SW 1271 (cell line): Measurements from ENCODE around the gene ODF2.
A peak's percentile ranks its signal among the peaks of the same experiment; 100 is the strongest.
"Not testable (repeated sequence)": the region's sequence is repeated elsewhere in the genome, so short reads cannot be mapped to it uniquely, and the experiment has no call there.

ENCODE experiments used
- DNase-seq, 2 experiments: peaks; one replicate each; lab custom pipeline; 2025; lab: John Stamatoyannopoulos, UW

The ODF2 gene

DNA sequence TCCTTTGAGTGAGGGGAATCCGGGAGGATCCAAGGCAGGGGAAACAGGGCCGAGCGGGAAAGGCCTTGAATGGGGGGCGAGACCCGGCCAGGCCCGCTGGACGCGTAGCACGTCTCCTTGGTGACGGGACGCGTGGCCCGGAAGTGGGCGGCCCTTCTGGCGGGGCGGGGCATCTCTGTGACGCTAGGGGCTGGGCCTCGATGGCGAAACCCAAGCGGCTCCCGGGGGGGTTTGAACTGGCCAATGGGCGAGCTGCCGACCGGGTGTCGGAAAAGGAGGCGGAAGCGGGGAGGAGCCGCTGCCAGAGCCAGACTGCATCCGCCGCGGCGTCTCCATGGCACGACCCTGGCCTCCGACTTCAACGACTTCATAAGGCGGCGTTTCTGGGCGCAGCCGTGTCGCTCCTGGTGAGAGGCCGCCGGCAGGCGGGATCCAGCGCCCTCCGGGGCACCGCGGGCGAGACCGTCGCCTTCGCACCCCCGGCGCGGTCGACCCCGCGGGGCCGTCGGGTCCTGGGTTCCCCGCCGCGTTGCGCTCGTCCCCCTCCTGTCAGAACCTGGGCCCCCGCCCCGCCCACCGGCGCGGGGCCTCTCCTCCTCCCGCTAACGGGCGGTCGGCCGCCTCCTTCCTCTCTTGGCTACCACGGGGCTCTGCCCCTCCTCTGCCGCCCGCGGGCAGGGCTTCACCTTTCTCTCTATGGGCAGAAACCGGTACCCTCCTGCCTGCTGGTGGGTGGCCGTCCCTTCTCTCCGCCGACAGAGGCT, at the start of gene ODF2:
ODF2 (plus strand) TSS at position 158 of the 764 bp plus-strand sequence; CDS start at position 244, 86 bp downstream.
- DNase-seq = peak; percentile 92 to 95

DNA sequence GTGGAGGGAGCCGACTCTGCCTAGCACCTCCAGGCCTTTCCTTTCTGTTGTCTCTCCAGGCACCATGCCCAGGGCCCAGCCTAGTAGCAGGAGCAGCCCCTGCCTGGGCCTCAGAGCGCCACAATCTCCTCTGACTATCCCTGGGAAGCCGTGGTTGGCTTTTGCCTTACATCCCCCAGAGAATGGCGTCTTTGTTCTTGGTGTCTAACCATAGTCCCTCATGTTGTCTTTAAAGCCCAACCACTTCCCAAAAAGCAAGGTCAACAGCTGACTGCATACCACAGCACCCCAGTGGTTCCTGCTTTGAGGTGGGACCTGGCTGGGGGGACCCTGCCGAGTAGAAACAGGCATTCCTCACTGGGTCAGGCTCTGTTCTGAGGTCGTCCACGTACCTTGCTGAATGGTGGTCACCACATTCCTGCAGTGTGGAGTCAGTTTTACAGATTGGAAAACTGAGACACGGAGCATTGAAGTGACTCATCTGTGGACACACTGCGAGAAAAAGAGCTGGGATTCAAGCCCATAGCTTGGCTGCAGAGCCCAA, 48.9 kb upstream of the ODF2 start:
- DNase-seq = no peak

DNA sequence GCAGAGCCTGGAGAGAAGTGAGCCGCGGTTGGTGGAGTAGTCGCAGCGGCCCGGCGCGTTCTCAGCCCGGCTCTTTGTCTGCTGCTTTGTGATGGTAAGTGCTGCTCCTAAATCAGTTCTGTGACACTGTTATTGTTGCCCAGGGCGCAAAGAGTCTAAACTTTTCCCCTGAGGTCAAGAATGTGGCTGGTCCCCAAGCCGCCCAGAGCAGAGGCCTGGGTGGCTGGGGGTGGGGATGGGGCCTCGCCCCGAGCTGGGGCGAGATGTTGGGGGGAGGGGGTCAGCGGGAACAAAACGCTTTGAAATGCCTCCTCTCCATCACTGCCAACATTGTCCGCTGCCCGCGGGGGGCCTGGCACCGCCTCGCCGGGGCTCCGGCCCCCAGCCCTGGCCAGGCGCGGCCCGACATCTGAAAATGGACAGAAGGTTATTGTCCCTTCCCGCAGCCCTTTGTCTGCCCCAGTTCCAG, 46.8 kb upstream of the ODF2 start:
- DNase-seq = no peak

DNA sequence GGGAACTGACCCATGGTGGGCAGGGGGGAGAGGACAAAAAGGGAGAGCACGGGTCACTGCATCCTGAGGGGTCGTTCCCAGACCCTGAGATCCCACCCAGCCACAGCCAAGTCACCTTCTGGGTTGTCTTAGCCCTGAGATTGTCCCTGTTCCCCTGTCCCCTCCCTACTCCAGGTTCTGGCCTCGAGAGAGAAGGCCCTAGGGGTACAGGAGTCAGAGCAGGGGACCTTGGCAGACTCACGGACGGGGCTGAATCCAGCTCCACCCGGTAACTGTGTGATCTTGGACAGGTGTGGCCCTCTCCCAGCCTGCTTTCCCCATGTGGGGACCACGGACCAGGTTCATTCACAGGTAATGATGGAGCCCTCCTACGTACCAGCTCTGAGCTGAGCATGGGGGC, 46.4 kb upstream of the ODF2 start:
- no peak for DNase-seq

DNA sequence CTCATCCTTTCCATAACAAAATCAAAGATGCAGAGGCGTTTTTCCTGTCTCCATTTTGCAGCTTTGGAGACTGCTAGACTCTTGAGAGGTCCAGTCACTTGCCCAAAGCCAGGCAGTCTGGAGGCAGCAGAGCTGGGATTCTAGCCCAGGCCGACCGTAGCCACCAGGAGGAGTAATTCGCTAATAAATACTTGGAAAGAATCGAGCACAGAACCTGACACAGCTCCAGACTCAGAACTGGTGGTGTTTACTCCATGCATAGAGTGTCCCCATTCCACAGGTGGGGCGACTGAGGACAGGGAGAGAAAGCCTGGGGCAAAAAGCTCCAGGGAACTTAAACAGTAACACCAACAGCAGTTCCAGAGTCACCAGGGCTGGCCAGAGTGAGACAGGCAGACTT, 45.8 kb upstream of the ODF2 start:
- DNase-seq = no peak

DNA sequence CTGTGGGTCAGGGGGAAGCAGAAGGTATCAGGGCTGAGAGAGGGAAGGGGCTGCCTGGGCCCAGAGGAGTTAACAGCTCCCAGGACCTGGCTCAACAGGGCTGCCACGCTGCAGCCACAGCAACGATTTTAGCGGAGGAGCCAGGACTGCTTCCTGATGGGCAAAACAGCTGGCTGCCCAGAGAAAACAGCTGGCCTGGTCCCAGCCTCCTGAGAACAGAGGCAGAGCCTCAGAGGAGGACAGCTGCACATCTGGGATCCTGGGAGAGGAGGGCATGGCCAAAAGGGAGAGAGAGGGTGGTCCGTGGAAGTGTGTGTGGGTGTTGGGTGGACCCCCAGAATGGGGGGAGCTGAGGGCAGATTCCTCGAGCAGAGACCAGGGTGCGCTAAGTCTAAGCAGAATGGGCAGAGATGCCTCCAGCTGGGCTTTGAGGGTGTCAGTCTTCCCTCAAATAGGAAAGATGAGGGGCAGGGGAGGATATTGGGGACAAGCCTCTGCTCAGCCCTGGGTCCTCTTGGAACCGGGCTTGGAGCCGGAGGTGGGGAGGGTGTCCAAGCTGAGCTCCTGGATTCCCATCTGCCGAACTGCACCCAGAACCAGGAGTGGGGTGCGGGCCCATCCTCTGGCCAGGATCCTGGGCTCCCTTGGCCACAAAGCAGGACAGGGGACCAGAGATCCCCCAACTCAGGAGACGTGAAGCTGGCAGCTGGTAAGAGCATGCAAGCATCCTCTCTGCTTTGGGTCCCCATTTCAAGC, 44.3 kb upstream of the ODF2 start:
- no peak for DNase-seq

DNA sequence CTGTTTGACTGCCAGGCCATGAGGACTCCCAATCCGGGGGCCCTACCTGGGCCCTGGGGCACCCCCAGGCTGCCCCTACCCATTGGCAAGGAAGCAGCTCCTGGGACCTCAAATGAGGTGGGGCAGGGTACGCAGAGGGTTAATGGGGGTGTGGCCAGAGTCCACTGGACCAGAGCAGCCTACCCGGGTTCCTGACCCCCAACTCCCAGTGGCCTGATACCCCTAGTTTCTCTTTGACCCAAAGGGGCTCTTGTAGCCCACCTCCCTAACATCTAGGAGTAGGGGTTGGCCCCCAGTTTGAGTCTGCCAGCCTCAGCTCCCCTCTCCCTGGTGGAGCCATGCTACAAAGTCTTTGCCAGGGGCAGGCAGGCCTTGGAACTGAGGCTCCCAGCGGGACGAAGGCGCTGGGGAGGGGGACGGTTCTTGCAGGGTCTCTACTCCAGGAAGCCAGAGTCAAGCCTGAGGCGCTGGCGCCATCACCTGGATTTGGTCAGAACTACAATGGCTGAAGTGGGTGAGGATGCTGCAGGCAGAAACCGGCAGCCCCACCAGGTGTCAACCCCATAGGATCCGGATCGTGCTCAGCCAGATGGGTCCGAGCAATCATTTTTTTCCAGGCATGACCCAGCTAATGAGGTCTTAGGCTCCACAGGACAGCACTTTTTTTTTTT, 43.6 kb upstream of the ODF2 start:
- DNase-seq = no peak

DNA sequence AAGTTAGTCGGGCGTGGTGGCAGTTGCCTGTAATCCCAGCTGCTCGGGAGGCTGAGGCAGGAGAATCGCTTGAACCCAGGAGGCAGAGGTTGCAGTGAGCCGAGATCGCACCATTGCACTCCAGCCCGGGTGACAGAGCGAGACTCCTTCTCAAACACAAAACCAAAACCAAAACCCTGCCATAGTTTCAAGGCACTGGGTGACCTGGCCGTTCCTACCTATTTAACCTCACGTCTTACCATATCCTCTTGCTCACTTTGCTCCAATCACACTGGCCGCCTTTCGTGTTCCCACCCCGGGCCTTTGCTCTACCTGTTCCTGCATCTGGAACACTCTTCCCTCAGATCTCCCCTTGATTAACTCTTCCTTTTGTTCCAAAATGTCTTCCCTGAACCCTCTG, 42.1 kb upstream of the ODF2 start:
- not testable (repeated sequence) for DNase-seq

DNA sequence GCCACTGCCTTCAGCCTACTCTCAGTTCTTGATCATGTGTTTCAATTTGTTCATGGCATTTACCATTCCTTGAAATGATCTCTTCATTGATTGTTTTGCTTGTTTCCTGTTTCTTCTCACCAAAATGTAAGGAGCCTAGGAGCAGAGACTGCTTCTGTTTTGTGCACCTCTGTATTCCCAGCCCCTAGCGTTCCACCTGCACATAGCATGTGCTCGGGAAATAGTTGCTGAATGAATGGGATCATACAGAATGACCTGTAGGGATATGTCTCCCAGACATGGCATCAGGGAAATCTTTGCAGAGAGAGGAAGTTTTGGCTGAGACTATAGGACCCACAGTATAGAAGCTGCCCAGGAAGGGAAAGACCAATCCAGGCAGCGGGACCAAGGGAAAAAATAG, 41.3 kb upstream of the ODF2 start:
- peak in 1 of 2 experiments; percentile 22 for DNase-seq

DNA sequence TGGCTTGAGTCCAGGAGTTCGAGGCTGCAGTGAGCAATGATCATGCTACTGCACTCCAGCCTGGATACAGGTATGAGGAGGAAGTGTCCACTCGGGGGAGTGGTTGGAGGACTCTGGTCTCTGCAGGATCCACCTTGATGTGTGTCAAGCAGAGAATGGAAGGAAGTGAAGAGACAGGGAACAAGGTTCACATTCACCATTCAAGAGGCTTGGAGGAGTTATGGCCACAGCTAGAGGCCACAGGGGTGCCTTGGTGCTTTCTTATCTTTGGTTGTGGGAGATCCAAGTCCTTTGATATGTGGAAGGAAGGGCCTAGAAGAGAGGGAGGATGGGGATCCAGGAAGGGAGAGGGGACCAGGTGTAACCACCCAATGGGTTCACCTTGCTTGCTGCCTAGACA, 40.5 kb upstream of the ODF2 start:
- DNase-seq = no peak

DNA sequence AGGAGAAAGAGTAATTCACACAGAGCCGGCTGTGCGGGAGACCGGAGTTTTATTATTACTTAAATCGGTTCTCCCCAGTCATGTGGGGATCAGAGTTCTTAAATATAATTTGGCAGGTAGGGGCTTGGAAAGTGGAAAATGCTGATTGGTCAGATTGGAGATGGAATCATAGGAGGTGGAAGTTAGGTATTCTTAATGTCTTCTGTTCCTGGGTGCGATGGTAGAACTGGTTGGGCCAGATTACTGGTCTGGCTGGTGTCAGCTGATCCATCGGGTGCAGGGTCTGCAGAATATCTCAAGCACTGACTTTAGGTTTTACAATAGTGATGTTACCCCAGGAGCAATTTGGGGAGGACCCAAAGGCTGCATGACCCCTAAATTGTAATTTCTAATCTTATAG, 39.8 kb upstream of the ODF2 start:
- no peak for DNase-seq

DNA sequence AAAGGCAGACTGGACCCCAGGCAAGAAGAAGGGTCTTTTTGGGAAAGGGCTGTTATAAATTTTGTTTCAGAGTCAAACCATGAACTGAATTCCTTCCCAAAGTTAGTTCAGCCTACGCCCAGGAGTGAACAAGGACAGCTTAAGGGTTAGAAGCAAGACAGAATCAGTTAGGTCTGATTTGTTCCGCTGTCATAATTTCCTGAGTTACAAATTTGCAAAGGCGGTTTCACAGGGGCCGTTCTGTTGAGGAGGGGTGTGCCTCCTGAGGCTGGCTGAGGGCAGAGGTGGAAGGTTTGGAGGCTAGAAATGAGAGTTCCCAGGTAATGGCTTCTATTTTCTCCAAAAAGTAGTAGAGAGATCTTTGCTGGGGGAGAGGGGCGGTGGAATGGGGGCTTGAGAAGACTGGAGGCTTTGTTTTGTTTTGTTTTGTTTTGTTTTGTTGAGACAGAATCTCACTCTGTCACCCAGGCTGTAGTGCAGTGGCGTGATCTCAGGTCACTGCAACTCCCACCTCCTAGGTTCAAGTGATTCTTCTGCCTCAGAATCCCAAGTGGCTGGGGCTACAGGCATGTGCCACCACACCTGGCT, 39.3 kb upstream of the ODF2 start:
- no peak for DNase-seq

DNA sequence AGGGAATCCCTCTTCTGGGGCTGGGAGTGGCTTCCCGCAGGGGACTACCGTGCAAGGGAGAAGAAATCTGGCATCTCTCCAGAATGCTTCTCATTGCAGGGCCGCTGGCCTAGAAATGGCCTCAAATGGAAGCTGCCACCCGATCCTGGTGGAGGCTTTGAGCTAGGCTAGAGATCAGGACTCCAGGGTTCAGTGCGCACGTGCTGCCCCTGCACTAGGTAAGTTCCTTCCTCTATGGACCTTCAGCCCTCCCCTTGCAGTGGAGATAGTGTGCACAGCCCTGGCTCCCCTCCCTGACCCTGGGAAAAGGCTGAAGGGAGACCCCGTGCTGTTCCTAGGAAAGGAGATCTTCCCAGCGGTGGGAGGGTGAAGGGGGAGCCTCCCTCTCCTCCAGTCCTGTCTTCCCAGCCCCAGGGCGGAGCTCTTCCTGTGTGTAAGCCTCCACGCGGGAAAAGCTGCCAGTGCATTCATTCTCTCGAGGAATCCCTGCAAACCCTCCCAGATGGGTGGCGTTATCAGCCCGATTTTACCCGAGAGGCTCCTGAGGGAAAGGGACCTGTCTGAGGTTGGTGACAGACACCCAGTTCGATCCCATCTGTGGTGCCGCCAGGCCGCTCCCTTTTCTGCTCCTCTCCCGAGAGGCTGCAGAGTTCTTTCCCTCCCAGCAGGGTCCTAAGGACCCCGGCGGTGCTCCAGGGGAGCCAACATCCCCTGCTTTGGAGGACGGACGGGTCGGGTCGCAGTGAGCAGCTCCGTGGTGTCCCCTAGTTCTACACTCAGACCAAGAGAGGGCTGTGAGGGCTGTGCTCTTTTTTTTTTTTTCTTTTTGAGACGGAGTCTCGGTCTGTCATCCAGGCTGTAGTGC, 36.5 kb upstream of the ODF2 start:
- no peak for DNase-seq

DNA sequence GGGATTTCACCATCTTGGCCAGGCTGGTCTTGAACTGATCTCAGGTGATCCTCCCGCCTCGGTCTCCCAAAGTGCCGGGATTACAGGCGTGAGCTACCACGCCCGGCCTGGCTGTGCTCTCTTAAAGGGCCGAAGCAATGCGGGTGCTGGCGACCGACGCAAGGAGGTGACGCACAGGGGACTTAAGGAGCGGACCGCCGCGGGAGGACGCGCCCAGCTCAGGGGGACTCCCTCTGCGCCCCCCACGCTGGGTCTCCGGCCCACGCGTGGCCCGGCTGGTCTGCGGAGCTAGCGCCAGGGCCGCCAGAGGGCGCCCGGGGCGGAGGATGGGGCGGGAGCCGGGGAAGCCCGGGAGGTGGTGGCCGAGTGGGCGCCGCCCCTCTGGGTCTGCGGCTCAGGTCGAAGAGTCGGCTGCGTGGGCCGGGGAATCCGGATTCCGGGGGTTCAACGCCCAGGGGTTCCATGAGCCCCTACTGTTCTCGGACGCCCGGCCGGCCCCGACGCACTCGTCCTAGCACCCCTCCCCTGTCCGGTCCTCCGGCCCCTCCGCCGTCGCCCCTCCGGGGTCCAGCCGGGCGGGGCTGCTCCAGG, 35.7 kb upstream of the ODF2 start:
- DNase-seq = peak; percentile 43 to 46

DNA sequence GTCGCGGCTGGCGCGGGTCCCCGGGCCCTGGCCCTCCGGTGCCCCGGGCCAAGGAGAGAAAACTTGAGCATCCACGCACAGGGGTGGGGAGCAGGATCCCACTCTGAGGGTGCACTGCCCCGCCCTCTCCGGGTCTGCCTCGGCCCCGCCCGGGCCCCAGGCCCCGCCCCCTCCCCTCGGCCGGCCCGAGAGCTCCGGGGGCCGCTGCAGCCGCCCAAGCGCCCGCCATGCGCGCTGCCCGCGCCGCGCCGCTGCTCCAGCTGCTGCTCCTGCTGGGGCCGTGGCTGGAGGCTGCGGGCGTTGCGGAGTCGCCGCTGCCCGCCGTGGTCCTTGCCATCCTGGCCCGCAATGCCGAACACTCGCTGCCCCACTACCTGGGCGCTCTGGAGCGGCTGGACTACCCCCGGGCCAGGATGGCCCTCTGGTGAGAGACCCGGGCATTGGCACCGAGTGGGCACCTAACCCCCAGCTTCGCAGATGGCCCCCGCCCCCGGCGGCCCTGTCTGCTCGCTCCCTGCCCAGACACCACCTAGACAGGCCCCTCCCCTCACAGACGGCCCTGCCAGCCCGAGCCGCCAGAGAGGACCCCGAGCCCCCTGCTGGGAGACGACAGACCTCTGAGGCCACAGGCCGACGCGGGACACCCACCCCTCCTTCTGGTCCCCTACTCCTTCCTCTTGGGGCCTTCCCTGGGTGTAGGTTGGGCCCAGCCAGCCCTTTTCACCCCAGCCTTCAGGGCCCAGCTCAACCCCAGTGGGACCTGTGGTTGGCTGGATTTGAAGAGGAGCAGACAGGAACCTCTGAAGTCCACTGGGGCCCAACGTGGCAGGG, 34.9 kb upstream of the ODF2 start, which contains the start of gene CERCAM:
CERCAM (plus strand) TSS at position 207 of the 831 bp plus-strand sequence; CDS start at position 228, 21 bp downstream.
- peak; percentile 41 to 65 for DNase-seq

DNA sequence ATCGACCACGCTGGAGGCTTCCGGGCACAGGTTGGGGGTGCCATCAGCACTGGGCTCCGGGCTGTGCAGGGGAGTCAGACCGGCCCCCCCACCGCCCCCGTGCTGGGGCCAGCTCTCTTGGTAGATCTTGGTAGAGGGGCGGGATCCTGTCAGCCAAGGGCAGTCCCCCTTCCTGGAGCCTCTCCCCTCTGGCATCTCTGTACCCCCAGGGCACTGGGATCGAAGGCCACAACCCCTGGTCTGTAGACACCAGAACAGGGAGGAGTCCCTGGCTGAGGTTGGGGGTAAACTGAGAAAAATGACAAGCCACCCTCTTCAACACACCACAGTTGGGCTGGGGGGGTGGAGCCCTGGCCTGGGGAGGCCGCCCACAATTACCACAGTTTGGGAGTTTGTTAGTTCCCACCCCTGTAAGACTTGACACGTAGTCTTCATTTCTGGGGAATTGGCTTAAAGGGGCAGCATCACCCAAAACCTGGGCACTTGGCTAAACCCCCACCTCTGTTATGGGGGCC, 34.3 kb upstream of the ODF2 start:
- peak in 1 of 2 experiments; percentile 44 for DNase-seq

DNA sequence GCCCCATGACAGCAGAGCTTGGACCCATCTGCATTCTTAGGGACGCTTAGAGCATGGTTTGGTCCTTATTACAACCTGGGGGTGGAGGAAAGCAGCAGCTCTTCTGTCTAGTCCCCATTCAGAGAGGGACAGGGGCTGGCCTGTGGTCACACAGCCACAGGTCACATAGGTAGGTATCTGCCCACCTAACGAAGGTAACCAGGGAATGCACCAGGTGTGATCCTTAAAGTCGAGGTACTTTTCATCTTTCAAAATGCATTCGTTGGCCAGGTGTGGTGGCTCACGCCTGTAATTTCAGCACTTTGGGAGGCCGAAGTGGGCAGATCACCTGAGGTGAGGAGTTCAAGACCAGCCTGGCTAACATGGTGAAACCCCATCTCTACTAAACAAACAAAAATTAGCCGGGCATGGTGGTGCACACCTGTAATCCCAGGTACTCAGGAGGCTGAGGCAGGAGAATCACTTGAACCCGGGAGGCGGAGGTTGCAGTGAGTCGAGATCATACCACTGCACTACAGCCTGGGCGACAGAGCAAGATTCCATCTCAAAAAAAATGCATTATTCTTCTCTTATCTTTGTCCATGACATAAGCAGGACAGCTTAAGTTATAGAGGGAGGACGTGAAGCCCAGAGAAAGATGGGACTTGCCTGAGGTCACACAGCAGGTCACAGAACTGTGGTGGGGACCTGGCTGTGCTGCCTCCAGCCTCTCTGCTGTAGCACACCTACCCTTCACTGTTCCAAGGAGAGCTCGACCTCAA, 33.6 kb upstream of the ODF2 start:
- DNase-seq = not testable (repeated sequence)

DNA sequence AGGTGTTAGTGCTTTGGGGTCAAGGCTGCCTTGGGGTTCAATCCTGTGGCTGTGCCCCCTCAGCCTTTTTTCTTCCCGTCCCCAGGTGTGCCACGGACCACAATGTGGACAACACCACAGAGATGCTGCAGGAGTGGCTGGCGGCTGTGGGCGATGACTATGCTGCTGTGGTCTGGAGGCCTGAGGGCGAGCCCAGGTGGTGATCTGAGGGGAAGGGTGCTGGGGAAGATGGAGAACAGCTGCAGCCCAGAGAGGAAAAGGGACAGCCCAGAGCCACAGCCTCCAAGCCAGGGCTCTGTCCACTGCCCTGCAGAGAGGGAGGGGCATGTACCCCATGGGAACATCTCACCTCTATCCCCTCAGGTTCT, 33.0 kb upstream of the ODF2 start:
- DNase-seq = no peak

DNA sequence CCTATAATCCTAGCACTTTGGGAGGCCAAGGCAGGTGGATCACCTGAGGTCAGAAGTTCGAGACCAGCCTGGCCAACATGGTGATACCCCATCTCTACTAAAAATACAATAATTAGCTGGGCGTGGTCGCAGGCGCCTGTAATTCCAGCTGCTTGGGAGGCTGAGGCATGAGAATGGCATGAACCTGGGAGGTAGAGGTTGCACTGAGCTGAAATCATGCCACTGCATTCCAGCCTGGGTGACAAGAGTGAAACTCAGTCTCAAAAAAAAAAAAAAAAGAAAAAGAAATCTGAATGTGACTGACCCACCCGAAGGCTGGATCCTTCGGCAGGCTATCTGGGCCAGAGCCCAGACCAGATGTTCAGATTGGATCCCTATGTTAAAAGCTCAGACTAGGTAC, 32.5 kb upstream of the ODF2 start:
- not testable (repeated sequence) for DNase-seq
